Measurements from ENCODE around the gene POR.
A peak's percentile ranks its signal among the peaks of the same experiment; 100 is the strongest.

POR gene

DNA sequence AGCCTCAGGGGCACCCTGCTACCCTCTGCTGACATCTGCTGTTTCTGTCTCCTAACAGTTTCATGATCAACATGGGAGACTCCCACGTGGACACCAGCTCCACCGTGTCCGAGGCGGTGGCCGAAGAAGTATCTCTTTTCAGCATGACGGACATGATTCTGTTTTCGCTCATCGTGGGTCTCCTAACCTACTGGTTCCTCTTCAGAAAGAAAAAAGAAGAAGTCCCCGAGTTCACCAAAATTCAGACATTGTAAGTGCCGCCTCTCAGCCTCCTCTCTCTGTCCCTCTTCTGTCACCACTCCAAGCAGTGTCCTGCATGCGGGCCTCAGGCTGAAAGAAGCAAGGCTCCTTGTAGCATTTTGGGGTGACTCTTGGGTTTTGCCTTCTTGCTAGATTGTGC, 39.0 kb downstream of the POR start:
- no peak for DNase-seq (ENCODE audit: low spot score)

DNA sequence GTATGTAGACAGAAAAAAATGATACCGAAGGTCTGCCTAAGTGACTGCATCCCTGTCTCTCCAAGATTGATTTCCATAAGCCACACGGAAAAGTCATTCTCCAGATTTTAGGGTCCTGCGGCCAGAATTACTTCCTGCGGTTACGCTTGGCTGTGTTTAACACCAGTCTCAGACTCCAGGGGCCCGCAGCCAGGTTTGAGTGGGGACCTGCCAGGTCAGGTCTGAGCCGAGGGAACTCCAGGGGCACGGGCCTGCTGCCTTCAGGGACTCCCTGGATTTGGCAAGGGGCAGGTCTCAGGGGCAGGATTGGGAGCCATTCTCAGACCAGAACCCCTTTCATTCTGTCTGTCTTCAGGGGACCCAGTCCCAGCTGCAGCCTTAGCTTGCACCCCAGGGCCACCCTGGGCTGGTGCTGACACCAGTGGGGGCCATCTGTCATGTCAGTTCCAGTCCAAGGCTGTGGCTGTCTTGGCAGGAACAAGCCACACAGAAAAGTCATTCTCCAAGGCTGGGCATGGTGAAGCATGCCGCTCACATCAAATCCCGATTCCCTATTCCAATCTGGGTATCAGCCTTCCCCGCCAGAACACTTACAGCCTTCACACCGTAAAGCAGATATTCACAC, 40.5 kb downstream of the POR start:
- DNase-seq (ENCODE audit: low spot score): no peak

DNA sequence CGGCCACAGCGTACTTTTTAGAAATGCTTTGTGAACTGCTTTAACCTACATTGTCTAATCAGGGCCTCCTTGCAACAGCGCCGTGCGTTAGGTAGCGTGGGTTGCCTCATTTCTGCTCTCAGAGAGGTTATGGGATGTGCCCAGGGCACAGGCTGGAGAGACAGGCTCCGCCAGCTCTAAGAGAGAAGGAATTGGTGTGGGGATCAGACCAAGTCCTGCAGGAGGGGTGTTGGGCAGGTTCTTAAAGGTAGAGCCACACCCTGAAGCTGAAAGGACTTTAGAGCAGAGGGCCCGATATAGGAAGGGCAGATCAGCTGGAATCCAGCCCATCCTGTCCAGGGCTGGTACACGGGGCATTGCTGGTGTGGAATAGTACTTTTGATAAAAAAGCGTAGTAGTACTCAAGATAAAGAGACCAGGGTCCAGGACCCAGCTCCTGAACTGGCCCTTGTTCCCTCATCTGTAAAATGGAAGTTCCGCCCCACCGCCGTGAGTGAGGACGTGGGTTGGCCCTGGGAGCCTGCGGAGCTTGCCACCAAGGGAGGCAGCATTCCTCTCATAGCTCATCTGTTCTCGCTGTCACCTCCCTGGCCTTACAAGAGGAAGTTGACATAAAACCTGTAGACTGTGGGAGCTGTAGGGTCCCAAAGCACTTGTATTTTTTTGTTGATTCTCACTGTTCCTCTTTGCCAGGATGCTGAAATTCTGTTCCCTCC, 42.2 kb downstream of the POR start:
- DNase-seq (ENCODE audit: low spot score): no peak

DNA sequence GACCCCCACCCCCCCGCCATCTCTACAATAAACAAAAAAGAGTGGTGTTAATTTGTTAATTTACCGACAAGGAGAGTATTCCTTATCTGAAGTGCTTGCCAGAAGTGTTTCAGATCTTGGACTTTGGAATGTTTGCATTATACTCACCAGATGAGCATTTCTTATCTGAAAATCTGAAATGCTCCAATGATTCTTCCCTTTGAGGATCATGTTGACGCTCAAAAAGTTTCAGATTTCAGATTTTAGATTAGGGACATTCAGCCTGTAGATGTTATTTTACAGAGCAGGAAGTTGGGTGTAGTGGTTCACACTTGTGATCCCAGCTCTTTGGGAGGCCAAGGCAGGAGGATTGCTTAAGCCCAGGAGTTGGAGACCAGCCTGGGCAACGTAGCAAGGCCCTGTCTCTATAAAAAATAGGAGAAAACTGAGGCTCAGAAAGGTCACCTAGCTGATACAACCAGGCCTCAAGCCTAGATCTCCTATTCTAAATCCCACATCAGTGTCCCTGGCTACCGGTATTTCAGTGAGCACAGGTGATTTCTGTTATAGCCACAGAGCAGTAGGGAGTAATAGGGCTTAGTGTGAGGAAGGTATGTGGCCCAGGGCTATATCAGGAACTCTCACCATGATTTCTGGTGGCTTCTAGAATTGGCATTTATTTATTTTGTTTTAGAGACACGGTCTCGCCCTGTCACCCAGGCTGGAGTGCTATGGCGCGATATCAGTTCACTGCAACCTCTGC, 44.0 kb downstream of the POR start:
- no peak for DNase-seq (ENCODE audit: low spot score)

DNA sequence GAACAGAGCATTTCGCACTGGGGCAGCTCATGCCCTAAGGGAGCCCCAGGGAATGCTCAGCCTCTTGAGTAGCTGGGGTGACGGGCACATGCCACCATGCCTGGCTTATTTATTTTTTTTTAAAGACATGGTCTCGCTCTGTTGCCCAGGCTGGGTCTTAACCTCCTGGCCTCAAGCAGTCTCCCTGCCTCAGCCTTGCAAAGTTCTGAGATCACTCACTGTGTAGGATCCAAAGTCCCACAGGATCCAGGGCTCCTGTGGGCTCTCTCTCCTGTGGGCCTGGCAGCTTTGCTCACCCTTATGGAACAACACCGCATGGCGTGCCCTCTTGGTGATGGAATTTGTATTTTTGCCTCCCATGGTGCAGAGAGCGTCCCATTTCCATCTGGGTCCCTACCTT, 45.4 kb downstream of the POR start:
- no peak for DNase-seq (ENCODE audit: low spot score)

DNA sequence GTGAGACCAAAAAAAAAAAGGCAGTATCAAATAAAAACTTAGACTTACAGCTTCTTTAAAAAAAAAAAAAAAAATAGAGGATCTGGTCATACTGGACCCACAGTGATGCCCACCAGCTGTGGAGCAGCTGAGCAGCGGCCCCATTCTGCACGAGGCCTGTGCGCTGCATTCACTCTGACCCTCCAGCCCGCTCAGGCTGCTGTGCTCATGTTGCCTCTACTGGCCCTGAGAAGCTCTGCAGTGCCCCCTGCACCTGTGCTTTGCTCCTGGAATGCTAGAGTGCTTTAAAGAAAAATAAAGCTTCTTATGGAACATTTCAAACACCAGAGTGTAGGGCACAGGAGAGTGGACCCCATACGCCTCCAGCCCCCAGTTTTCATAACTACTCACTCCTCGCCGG, 46.3 kb downstream of the POR start:
- DNase-seq (ENCODE audit: low spot score): no peak

DNA sequence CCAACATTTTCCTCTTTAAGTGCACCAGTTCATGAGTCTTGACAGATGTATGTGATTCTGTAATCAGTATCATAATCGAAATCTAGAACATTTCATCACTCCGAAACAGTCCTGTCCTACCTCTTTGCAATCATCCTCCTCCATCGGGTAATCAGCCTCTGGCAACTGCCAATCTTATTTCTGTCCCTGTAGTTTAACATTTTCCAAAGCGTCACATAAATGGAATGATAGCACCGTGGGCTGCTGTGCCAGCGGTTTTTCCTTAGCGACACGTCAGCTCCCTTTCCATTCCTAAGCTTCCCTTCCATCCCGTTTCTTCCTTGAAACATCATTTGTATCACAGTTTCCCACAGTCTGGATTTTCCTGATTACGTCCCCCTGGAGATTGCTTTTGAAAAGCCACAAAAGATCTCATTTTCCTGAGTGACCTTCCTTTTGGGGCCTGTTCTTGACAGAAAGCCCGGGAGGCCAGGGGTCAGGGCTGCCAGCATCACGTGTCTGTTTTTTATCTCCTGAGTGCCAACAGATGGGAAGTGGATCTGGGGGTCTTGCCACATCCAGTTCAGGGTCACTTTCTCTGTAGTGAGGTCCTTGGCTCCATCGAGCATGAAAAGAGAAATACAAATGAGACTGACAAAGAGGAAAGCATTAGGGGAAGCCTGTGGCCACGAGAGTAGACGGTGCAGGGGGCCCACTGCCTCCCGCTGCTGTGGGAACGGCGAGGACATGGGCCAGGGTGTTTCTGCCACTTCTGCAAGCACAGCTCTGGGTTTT, 47.8 kb downstream of the POR start:
- peak; percentile 87 for DNase-seq (ENCODE audit: low spot score)

DNA sequence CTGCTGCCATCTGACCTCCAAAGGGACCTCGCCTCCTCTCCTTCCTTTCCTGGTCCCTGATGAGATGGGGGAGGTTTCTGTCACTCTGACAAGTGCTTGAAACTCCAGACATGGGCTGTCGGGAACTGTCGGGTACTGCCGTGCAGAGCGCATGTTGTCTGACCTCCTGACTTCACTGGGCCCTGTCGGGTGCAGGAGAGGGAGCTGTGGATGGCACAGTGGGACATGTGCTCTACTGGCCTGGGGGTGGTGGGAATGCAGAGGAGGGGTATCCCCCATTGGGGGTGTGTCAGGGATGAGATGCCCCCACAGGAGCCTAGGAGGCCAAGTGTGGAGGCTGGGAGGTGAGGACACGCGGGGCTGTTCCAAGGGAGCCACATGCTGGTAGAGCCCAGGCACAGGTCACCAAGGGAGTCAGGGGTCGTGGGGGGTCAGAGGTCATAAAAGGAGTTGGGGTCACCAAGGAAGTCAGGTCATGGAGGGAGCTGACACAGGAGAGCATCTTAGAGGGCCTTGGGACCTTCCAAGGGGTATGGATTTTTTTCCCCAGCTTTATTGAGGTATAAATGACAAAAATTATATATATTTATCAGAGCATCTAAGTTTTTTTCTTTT, 48.5 kb downstream of the POR start:
- no peak for DNase-seq (ENCODE audit: low spot score)

DNA sequence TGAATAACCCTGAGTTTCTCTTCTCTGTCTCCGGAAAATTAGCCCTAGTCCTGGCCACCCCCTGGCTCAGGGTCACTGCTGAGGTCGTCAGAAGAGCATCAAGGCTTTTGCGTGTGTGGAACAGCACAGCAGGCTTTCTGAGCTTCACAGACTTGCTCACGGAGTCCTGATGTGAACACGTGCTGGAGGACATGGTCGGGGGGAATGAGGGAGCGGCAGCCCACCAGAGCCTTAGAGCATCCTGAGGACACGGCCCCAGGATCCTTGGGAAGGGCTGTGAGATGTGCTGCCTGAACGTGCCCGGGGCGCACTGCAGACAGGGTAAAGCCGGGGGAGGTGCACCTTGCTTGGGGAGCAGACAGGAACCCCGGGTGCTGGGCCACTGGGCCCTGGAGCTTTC, 50.7 kb downstream of the POR start:
- no peak for DNase-seq (ENCODE audit: low spot score)

DNA sequence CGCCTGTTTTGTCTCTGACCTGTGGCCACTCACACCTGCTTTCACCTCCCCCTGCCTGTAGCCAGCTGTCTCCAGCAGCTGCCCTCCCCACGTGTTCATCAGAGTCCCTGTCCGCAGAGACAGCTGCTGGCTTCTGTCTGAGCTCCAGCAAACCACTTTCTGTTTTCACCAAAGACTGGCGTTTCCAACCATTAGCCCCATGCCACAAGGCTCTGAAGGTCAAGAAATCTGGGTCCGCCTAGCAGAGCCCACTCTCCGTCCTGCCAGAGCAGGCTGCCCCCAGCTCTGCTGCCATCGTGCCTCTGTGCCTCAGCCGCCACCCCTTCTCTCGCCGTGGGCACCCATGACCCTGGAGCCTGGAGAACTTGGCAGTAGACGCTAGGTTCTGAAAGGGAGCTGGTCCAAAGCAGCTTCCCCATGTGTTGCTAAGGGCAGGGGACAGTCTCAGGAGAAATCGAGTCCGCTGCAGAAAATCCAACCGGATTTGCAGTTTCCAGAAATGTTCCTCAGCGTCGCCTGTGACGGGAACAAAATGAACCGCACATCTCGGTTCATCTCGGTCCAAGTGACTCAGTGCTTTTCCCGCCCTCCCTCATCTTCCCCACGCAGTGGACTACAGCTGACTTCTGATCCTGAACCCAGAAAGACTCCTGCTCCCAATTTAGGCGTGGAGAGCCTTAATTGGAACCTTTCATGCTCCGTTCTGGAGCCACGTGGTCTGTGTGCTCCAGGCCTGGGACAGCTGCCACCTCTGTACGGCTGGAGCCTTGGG, 51.4 kb downstream of the POR start:
- peak; percentile 89 for DNase-seq (ENCODE audit: low spot score)

DNA sequence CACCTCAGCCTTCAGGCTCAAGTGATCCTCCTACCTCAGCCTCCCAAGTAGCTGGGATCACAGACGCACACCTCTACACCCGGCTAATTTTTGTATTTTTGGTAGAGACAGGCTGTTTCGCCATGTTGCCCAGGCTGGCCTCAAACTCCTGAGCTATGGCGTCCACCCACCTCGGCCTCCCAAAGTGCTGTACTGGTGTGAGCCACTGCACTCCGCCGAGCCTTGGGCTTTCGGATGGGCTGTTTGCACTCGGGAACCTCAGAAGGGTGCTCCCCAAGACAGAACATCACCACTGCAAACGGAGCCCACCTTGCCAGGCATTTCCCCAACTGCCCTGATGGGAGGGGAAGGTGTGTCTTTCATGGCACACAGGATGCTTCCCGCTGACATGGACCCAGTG, 52.1 kb downstream of the POR start:
- DNase-seq (ENCODE audit: low spot score): no peak

DNA sequence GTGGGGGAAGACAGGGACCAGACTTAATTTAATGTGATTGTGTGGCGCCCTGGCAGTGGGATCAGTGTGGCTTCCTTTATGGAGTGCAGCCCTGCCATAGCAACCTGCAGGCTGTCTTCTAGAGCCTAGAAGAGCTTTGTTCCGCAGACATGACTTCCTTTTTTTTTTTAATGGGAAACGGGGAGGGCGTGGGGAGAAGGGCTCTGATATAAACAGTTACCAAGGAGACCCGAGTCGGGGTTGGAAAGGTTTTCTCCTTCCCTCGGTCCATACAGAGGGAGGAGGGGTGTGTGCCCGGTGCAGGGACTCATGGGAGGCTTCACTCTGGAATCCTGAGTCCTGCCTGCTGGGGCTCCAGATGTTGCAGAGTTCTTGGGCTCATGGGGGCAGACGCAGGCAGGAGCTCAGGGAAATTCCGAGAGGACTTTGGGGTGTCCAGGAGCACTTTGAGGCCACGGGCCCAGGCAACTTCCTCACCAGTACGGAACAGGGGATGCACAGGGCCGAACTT, 52.6 kb downstream of the POR start:
- DNase-seq (ENCODE audit: low spot score): peak; percentile 21

DNA sequence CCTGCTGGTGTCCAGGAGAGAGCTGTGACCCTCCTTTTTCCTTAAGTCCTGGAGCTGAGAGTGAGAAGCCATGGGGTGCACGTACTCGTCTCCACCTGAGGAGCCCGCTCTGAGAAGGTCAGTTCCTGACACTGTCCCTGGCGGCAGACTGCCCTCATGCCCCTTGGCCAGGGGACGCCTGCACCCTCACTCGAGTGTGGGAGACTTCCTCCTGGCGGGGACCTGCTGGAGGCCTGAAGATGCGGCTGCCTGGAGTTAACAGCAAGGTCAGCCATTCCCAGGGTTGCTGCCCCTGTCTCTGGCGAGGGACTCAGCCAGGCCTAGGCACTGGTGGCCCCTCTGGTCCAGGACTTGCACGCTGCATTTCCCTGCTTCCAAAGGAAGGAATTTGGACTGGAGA, 53.1 kb downstream of the POR start:
- DNase-seq (ENCODE audit: low spot score): no peak

DNA sequence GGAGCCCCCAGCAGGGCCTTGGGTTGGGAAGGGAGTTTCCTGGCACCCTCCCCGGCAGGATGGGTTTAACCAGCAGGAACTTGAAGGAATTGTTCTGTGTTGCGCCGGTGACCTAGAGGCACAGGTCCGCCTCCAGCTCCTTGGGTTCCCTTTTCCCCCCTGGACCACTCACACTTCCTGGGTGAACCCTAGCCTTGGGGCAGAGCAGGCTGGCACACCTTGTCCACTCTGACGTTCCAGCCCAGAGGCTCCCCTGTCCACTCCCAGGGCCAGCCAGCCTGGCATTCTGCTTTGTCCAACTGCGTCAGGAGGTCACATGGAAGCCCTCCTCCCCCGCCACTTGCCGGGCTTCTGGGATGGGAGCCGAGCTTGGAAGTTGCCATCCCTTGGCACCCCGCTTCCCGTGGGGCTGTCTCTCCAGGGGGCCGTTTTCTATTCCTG, 53.6 kb downstream of the POR start:
- DNase-seq (ENCODE audit: low spot score): peak; percentile 1

DNA sequence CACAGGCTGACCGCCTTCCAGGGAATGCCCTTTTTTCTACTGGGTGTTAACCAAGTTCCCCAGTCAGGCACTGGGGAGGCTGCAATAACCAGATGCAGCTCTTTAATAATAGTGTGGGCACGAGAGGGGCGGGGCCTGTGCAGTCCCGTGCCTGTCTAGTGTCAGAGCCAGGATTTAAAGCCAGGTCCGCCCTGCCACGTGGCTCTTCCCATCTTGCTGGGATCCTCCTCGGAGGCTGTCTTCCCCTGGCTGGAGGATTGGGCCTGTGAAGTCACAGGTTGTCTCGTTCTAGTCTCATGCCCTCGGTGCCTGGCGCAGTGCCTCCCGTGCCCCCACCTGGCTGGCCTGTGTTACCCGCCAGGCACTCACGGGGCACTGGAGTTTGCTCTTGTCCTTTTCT, 54.2 kb downstream of the POR start:
- peak; percentile 74 for DNase-seq (ENCODE audit: low spot score)

DNA sequence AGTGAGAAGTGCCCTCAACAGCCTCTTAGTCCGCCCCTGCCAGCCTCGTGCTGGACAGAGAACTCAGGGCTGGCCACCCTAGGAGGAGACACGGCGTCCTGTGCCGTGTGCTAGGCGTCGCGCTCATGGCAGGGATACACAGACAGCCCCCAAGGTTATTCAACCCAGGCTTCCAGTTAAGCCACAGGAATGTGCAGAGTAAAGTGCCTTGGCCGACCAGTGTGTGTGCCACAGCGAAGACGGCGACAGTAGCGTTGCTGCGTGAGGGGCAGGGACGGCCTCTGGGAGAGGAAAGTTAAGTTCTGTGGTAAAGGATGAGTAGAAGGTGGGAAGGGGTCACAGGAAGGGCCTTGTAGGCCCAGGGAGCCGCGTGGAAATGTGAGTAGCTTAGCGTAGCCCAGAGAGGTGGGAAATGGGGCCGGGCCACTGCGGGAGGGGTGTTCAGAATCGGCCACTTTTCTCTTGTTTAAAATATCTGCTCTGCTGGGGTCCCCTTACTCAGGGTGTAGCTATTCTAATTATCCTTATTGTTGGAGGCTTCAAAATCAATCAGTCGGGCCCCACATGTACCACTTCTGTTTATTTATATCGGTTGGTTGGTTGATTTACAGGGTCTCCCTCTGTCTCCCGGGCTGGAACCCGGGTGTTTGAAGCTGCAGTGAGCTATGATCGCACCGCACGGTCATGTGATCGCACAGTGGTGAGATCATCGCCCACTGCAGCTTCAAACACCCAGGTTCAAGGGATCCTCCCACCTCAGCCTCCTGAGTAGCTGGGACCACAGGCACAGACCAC, 54.9 kb downstream of the POR start:
- no peak for DNase-seq (ENCODE audit: low spot score)

DNA sequence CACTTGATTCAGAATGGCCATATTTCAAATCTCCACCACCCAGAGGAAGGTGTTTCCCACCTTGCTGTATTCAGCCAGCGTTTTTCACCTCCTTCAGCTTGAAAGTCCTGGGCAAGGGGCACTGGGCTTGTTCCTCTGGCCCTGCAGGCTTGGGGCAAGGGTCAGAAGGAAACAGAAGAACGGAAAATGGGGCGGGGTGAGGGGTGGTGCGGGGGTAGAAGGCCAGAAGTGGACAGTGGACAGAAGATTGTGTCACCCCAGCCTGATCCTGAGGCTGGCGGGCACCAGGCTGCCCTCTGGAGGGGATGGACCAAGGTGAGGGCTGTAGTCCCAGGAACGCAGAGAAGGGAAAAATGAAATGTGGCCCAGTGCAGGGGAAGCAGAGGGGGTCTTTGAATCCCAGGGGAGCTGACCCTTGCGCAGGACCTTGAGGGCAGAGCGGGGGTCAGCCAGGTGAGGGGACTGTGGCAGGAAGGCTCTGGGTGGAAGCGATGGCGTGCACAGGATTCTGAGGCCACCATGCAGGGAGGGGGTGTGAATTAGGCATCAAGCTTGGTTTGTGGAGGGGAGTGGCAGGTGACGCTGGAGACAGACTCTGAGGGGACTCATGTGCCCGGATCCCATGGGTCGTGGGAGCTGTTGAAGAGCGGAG, 56.5 kb downstream of the POR start:
- peak; percentile 1 for DNase-seq (ENCODE audit: low spot score)

DNA sequence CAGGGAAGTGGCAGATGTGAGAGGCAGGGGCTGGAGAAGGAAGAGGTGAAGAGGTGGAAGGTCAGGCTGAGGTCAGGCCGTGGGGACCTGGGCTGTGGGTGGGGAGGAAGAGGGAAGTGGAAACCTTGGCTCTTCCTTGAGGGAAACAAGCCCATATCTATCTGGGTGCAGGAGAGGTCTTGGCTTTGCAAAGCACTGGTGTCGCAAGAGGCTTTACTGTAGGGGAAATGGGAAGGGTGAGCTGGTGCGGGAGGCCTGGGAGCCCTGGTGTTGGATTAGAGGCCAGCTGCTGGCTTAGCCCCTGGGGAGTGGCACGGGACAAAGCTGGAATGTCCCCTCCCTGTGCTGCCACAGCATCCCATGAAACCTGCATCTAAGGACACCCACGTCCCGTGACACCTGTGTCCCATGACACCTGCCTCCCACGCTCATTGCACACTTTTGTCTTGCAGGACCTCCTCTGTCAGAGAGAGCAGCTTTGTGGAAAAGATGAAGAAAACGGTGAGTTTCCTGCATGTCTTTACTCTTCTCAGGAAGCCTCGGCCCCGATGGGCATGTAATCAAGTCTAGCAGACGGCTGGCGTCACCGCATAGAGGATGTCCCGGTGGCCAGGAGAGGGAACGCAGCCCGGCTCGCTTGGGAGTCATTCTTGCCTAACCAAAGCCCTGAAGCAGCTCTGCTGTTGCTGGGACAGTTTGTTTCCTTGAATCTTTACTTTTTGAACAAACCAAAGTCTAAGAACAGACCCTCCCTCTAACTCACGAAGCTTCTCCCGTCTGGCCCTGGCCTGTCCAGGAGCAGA, 57.2 kb downstream of the POR start:
- DNase-seq (ENCODE audit: low spot score): peak; percentile 28

DNA sequence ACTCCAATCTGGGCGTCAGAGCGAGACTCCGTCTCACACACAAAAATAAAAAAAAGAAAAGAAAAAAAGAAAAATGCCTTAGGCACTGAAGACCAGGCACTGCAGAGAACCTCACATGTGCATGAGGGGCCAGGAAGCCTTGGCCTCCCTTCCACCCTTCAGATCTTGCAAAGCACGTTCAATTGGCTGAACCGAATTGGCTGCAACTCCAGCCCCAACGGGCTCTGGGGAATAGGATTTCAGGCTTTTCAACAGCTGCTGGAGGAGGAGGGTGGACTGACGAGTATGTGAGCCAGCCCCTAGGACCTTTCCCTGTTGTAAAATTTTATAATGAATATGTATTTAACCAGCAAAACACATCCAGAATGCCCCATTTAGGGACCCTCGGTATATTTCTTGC, 62.8 kb downstream of the POR start:
- DNase-seq (ENCODE audit: low spot score): no peak

All from AG08395 (cell line).